ENCODE results near the gene KIT.
A peak's percentile ranks its signal among the peaks of the same experiment; 100 is the strongest.

The KIT gene

GRCh38 chr4:54657551-54658251 is at the start of gene KIT:
KIT (plus strand) TSS chr4:54657957; CDS start chr4:54658015, 58 bp downstream.
- peak; percentile 10 for DNase-seq (ENCODE audit: extremely low read depth, insufficient read length)
- Histone ChIP-seq H3K27me3 (replicated peaks; ENCODE audit: control insufficient read depth, insufficient read depth, low read length) (no peaks in the 10 kb centered on the region; the same call in none of the 2 replicates), H3K36me3 (ENCODE audit: control insufficient read depth, insufficient read depth, low read length) (no peaks in the 10 kb centered on the region), H3K4me3 (replicated peaks; ENCODE audit: low read depth, low read length) (peak within 1 kb of the TSS; percentile 28)
- TF ChIP-seq, protein P1, sequence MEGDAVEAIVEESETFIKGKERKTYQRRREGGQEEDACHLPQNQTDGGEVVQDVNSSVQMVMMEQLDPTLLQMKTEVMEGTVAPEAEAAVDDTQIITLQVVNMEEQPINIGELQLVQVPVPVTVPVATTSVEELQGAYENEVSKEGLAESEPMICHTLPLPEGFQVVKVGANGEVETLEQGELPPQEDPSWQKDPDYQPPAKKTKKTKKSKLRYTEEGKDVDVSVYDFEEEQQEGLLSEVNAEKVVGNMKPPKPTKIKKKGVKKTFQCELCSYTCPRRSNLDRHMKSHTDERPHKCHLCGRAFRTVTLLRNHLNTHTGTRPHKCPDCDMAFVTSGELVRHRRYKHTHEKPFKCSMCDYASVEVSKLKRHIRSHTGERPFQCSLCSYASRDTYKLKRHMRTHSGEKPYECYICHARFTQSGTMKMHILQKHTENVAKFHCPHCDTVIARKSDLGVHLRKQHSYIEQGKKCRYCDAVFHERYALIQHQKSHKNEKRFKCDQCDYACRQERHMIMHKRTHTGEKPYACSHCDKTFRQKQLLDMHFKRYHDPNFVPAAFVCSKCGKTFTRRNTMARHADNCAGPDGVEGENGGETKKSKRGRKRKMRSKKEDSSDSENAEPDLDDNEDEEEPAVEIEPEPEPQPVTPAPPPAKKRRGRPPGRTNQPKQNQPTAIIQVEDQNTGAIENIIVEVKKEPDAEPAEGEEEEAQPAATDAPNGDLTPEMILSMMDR (IDR thresholded peaks at IDR 0.05; ENCODE audit: insufficient read depth, low read length, poor library complexity, severe bottlenecking), result no peak

GRCh38 chr4:54609310-54609709 is 48.4 kb upstream of the KIT start:
- Histone ChIP-seq H3K4me3 (replicated peaks; ENCODE audit: low read depth, low read length) (no peak overlapping the region), H3K36me3 (ENCODE audit: control insufficient read depth, insufficient read depth, low read length) (no peaks in the 10 kb centered on the region), H3K27me3 (replicated peaks; ENCODE audit: control insufficient read depth, insufficient read depth, low read length) (no peaks in the 10 kb centered on the region; the same call in 1 of the 2 replicates)
- DNase-seq (ENCODE audit: extremely low read depth, insufficient read length), result no peak
- TF ChIP-seq, protein P1 (IDR thresholded peaks at IDR 0.05; ENCODE audit: insufficient read depth, low read length, poor library complexity, severe bottlenecking), result no peak

- TF ChIP-seq, protein P1 (IDR thresholded peaks at IDR 0.05; ENCODE audit: insufficient read depth, low read length, poor library complexity, severe bottlenecking), result no peak
- no peaks in the 10 kb centered on the region for H3K27me3 ChIP-seq (replicated peaks; ENCODE audit: control insufficient read depth, insufficient read depth, low read length)
- H3K36me3 ChIP-seq (ENCODE audit: control insufficient read depth, insufficient read depth, low read length), result no peaks in the 10 kb centered on the region
- no peak for DNase-seq (ENCODE audit: extremely low read depth, insufficient read length)
- H3K4me3 ChIP-seq (replicated peaks; ENCODE audit: low read depth, low read length), result no peak overlapping the region
Observed at GRCh38 chr4:54614149-54614548, 43.6 kb upstream of the KIT start.

DNA sequence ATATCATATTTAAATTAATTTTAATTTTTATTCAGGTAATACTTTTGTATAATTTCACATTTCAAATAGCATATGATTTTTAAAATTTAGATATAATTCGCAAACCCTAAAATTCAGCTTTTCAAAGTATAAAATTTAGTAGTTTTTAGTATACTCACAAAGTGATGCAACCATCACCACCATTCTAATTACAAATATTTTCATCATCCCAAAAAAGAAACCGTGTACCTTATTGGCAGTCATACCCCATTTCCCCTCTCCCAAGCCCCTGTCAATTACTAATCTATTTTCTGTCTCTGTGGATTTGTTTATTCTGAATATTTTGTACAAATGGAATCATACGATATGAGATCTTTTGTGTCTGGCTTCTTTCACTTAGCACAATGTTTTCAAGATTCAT is 37.0 kb upstream of the KIT start:
- no peaks in the 10 kb centered on the region for H3K27me3 ChIP-seq (replicated peaks; ENCODE audit: control insufficient read depth, insufficient read depth, low read length)

DNA sequence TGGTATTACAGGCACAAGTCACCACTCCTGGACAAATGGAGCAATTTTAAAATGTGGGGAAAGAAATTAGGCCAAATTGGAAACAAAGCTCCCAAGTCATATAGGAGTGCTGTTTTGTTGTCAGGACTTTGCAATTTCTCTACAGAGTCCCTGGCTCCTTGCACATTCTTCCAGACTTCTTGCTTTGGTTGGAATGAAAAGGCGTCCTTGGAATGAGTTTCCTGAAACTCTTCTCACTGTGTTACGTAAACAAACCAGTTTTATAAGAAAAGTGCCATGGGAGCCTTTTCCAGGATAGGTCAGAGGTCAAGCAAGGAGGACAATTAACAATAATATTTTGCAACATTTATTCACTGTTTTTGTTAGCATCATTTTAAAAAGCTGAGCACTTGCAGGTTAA is 32.4 kb upstream of the KIT start:
- Histone ChIP-seq H3K27me3 (replicated peaks; ENCODE audit: control insufficient read depth, insufficient read depth, low read length) (no peaks in the 10 kb centered on the region), H3K4me3 (replicated peaks; ENCODE audit: low read depth, low read length) (no peak overlapping the region), H3K36me3 (ENCODE audit: control insufficient read depth, insufficient read depth, low read length) (no peaks in the 10 kb centered on the region)
- no peak for DNase-seq (ENCODE audit: extremely low read depth, insufficient read length)
- TF ChIP-seq, protein P1 (IDR thresholded peaks at IDR 0.05; ENCODE audit: insufficient read depth, low read length, poor library complexity, severe bottlenecking), result no peak

More for the DNA sequence above, 37.0 kb upstream of the KIT start:
- TF ChIP-seq, protein P1 (IDR thresholded peaks at IDR 0.05; ENCODE audit: insufficient read depth, low read length, poor library complexity, severe bottlenecking), result no peak
- no peak overlapping the region for H3K4me3 ChIP-seq (replicated peaks; ENCODE audit: low read depth, low read length)
- H3K36me3 ChIP-seq (ENCODE audit: control insufficient read depth, insufficient read depth, low read length), result no peaks in the 10 kb centered on the region
- DNase-seq (ENCODE audit: extremely low read depth, insufficient read length), result no peak
